ENCODE results near the gene SPTBN1.

DNA sequence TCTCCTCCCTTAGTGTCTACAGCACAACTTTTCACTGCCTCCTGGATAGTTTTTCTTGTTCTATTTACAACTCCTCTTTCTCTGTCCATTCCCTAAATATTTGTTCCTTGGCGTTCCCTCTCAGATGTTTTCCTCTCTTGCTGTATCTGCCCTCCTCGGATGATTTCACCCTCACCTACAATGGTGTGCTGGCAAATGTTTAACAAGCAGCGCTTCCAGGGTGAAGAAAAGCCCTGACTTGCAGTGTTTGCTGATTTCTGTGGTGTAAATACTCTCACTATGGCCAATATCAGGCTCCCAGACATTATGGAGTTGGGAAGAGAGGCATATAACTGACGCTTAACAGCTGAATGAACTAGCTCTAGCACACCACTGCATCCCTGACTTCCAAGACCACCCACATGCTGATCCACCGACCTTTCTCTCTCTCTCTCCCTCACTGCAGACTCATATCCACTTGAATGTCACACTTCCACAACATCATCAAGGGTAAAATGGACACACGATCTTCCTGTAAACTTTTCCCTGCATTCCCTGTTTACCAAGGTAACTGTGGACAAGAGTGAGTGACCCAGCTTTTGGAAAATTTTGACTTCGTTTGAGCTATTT is 31.5 kb upstream of the SPTBN1 start:
- TF ChIP-seq, protein P1, sequence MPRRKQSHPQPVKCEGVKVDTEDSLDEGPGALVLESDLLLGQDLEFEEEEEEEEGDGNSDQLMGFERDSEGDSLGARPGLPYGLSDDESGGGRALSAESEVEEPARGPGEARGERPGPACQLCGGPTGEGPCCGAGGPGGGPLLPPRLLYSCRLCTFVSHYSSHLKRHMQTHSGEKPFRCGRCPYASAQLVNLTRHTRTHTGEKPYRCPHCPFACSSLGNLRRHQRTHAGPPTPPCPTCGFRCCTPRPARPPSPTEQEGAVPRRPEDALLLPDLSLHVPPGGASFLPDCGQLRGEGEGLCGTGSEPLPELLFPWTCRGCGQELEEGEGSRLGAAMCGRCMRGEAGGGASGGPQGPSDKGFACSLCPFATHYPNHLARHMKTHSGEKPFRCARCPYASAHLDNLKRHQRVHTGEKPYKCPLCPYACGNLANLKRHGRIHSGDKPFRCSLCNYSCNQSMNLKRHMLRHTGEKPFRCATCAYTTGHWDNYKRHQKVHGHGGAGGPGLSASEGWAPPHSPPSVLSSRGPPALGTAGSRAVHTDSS (CRISPR knock-in tag; conservative IDR thresholded peaks at IDR 0.05) = no peak
- TF ChIP-seq CAMTA2 (CRISPR knock-in tag; IDR thresholded peaks at IDR 0.05; ENCODE audit: borderline replicate concordance) (no peak), ZNF629 (CRISPR knock-in tag; conservative IDR thresholded peaks at IDR 0.05) (no peak)
- TF ChIP-seq, protein P2, sequence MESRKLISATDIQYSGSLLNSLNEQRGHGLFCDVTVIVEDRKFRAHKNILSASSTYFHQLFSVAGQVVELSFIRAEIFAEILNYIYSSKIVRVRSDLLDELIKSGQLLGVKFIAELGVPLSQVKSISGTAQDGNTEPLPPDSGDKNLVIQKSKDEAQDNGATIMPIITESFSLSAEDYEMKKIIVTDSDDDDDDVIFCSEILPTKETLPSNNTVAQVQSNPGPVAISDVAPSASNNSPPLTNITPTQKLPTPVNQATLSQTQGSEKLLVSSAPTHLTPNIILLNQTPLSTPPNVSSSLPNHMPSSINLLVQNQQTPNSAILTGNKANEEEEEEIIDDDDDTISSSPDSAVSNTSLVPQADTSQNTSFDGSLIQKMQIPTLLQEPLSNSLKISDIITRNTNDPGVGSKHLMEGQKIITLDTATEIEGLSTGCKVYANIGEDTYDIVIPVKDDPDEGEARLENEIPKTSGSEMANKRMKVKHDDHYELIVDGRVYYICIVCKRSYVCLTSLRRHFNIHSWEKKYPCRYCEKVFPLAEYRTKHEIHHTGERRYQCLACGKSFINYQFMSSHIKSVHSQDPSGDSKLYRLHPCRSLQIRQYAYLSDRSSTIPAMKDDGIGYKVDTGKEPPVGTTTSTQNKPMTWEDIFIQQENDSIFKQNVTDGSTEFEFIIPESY (CRISPR knock-in tag; IDR thresholded peaks at IDR 0.05) = no peak
